Left forelimb (tissue), 1 donor: ENCODE results near the gene LMNTD2.

Source experiments
- DNase-seq: peaks from one replicate; pipeline ENCODE4 v3.0.0-alpha.2; 2018; ENCODE audit warnings: low spot score

The LMNTD2 gene

GRCh38 chr11:560305-561147 lies at the start of gene LMNTD2, which contains the start of gene RASSF7:
Gene LMNTD2 (minus strand): TSS chr11:560738. CDS start chr11:560716, 22 bp downstream.
Gene RASSF7 (plus strand): TSS chr11:560970. CDS start chr11:561769, 799 bp downstream.
- DNase-seq = peak; percentile 95

- peak; percentile 63 for DNase-seq
Observed at GRCh38 chr11:609341-609811, 48.8 kb upstream of the LMNTD2 start.

- DNase-seq = peak; percentile 60
Observed at GRCh38 chr11:608791-609251, 48.3 kb upstream of the LMNTD2 start.

- no peak for DNase-seq
Observed at GRCh38 chr11:607971-608659, 47.6 kb upstream of the LMNTD2 start.

GRCh38 chr11:607020-607780 lies 46.7 kb upstream of the LMNTD2 start:
- DNase-seq = no peak

- no peak for DNase-seq
Observed at GRCh38 chr11:606245-606644, 45.7 kb upstream of the LMNTD2 start.

GRCh38 chr11:605286-606129 lies 45.0 kb upstream of the LMNTD2 start:
- DNase-seq = no peak

GRCh38 chr11:603154-603553 lies 42.6 kb upstream of the LMNTD2 start:
- no peak for DNase-seq

- DNase-seq = no peak
Observed at GRCh38 chr11:601573-602245, 41.2 kb upstream of the LMNTD2 start.

- DNase-seq = no peak
Observed at GRCh38 chr11:598005-598680, 37.6 kb upstream of the LMNTD2 start.

GRCh38 chr11:597166-597725 lies 36.7 kb upstream of the LMNTD2 start:
- DNase-seq = no peak

- DNase-seq = no peak
Observed at GRCh38 chr11:596374-596773, 35.8 kb upstream of the LMNTD2 start.

- DNase-seq = no peak
Observed at GRCh38 chr11:595400-595799, 34.9 kb upstream of the LMNTD2 start.

- no peak for DNase-seq
Observed at GRCh38 chr11:593347-593746, 32.8 kb upstream of the LMNTD2 start.

GRCh38 chr11:592918-593317 lies 32.4 kb upstream of the LMNTD2 start:
- no peak for DNase-seq

- no peak for DNase-seq
Observed at GRCh38 chr11:592501-592900, 32.0 kb upstream of the LMNTD2 start.

GRCh38 chr11:590997-591396 lies 30.5 kb upstream of the LMNTD2 start:
- no peak for DNase-seq

- DNase-seq = no peak
Observed at GRCh38 chr11:589798-590197, 29.3 kb upstream of the LMNTD2 start.

- no peak for DNase-seq
Observed at GRCh38 chr11:587978-588380, 27.4 kb upstream of the LMNTD2 start.

GRCh38 chr11:587546-587945 lies 27.0 kb upstream of the LMNTD2 start:
- DNase-seq = no peak
